ENCODE results near the gene ARHGAP23.
"Not testable (repeated sequence)": the region's sequence is repeated elsewhere in the genome, so short reads cannot be mapped to it uniquely, and the experiment has no call there.

Gene ARHGAP23

GRCh38 chr17:38512473-38513058, 84.3 kb downstream of the ARHGAP23 start:
- DNase-seq (ENCODE audit: low read depth in 2 of 2) = no peak

- not testable (repeated sequence) for DNase-seq (ENCODE audit: low read depth in 2 of 2)
These were observed 98.3 kb downstream of the ARHGAP23 start for GRCh38 chr17:38526526-38526925.

- not testable (repeated sequence) for DNase-seq (ENCODE audit: low read depth in 2 of 2)
These were observed 99.9 kb downstream of the ARHGAP23 start for GRCh38 chr17:38528141-38528540.

GRCh38 chr17:38530856-38531255, 102.6 kb downstream of the ARHGAP23 start:
- not testable (repeated sequence) for DNase-seq (ENCODE audit: low read depth in 2 of 2)

- DNase-seq (ENCODE audit: low read depth in 2 of 2) = not testable (repeated sequence)
These were observed 103.5 kb downstream of the ARHGAP23 start for GRCh38 chr17:38531761-38532160.

- DNase-seq (ENCODE audit: low read depth in 2 of 2) = no peak
These were observed 104.2 kb downstream of the ARHGAP23 start for GRCh38 chr17:38532451-38532850.

- DNase-seq (ENCODE audit: low read depth in 2 of 2) = no peak
These were observed 105.0 kb downstream of the ARHGAP23 start for GRCh38 chr17:38533241-38533640.

- DNase-seq (ENCODE audit: low read depth in 2 of 2) = no peak
These were observed 105.7 kb downstream of the ARHGAP23 start for GRCh38 chr17:38533866-38534497.

- DNase-seq (ENCODE audit: low read depth in 2 of 2) = no peak
These were observed 106.2 kb downstream of the ARHGAP23 start for GRCh38 chr17:38534498-38534885.

GRCh38 chr17:38535886-38536285, 107.6 kb downstream of the ARHGAP23 start:
- no peak for DNase-seq (ENCODE audit: low read depth in 2 of 2)

GRCh38 chr17:38536661-38537060, 108.4 kb downstream of the ARHGAP23 start:
- DNase-seq (ENCODE audit: low read depth in 2 of 2) = no peak

GRCh38 chr17:38538906-38539305, 110.6 kb downstream of the ARHGAP23 start:
- DNase-seq (ENCODE audit: low read depth in 2 of 2) = no peak

GRCh38 chr17:38539386-38539785, 111.1 kb downstream of the ARHGAP23 start:
- no peak for DNase-seq (ENCODE audit: low read depth in 2 of 2)

GRCh38 chr17:38540514-38541045, 112.3 kb downstream of the ARHGAP23 start:
- no peak for DNase-seq (ENCODE audit: low read depth in 2 of 2)

GRCh38 chr17:38541281-38541680, 113.0 kb downstream of the ARHGAP23 start:
- DNase-seq (ENCODE audit: low read depth in 2 of 2) = no peak

GRCh38 chr17:38542286-38542685, 114.0 kb downstream of the ARHGAP23 start:
- no peak for DNase-seq (ENCODE audit: low read depth in 2 of 2)

GRCh38 chr17:38543403-38544174, 115.3 kb downstream of the ARHGAP23 start:
- DNase-seq (ENCODE audit: low read depth in 2 of 2) = no peak

GRCh38 chr17:38544175-38544838, 116.0 kb downstream of the ARHGAP23 start:
- no peak for DNase-seq (ENCODE audit: low read depth in 2 of 2)

- DNase-seq (ENCODE audit: low read depth in 2 of 2) = no peak
These were observed 116.6 kb downstream of the ARHGAP23 start for GRCh38 chr17:38544839-38545209.

GRCh38 chr17:38545531-38546225, 117.4 kb downstream of the ARHGAP23 start:
- DNase-seq (ENCODE audit: low read depth in 2 of 2) = no peak

GRCh38 chr17:38546396-38546795, 118.1 kb downstream of the ARHGAP23 start:
- no peak for DNase-seq (ENCODE audit: low read depth in 2 of 2)

GRCh38 chr17:38547444-38547843, 119.2 kb downstream of the ARHGAP23 start:
- no peak for DNase-seq (ENCODE audit: low read depth in 2 of 2)

Measured in stimulated activated CD8-positive, alpha-beta memory T cell treated with anti-CD3 and anti-CD28 coated beads, Interleukin-15, amount 100 ng/mL, for 4 hours (primary cell).